IPS DF 6.9 (cell line): ENCODE data around the gene CNTNAP2.

ENCODE experiments used
- DNase-seq: peaks from one replicate; pipeline ENCODE4 v3.0.0-alpha.2; 2013; ENCODE audit warnings: low read depth, low spot score
- H3K27ac ChIP-seq: one replicate; pipeline ENCODE4 v1.5.1; 2013; ENCODE audit warnings: low read length, control low read depth
- H3K27me3 ChIP-seq: 2 replicates; pipeline ENCODE4 v1.6.1; 2013; ENCODE audit warnings: mild to moderate bottlenecking, low read length; ENCODE audit not compliant: control insufficient read depth, insufficient read depth
- H3K36me3 ChIP-seq: 2 replicates; pipeline ENCODE4 v1.6.1; 2013; ENCODE audit warnings: low read length; ENCODE audit not compliant: control insufficient read depth, insufficient read depth
- H3K4me1 ChIP-seq: 2 replicates; pipeline ENCODE4 v1.6.1; 2013; ENCODE audit warnings: low read length; ENCODE audit not compliant: control insufficient read depth, insufficient read depth
- H3K4me3 ChIP-seq: 2 replicates; pipeline ENCODE4 v1.5.1; 2013; ENCODE audit warnings: mild to moderate bottlenecking, low read length
- H3K9me3 ChIP-seq: 2 replicates; pipeline ENCODE4 v1.6.1; 2013; ENCODE audit warnings: low read length, inconsistent platforms; ENCODE audit not compliant: control insufficient read depth, insufficient read depth
- WGBS: extraction: QIAGEN DNeasy Blood & Tissue Kit; methylation state at CpG from one replicate; pipeline ENCODE4 v1.1.7; 2013; ENCODE audit warnings: mixed read lengths, missing lambda C conversion rate; ENCODE audit not compliant: insufficient read length, insufficient coverage; 5-methylcytosine and 5-hydroxymethylcytosine counted together

The CNTNAP2 gene

DNA sequence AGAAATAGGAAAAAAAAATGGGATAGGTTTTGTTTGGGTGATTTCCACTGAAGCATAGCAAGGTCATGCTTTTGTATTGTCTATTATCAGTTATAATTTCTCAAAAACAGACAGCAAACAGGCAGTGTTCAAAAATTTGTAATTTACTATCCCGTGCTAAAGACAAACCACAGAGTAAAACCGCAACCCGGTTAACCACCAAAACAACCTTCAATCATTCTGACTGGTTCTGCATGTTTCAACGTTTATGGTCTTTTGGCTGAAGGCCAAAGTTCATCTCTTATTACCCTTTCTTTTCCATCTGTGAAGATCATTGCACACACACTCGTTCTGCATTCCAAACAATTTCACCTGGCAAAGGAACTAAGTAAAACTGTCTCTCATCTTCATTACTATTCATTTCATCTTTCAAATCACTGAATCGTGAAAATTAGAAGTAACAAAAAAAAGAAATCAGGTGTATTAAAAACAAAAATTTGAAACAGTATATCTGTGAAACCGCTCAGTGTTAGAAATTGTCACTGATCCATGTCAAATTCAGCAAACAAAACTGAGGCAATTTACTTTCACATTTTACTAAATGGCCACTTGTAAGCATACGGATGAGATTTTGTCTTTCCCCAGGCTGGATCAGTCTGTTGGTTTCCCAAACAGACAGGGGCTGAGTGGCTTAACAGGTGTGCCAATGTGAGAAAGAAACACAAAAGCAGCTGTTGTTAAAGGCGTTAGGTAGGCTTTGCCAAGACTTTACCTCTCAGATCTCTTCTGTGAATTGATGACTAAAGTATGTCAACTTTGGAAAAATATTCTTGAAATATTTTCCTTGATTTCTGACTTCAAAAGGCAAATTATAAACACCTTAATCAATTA is 539.6 kb downstream of the CNTNAP2 start:
- H3K9me3 ChIP-seq = no peaks in the 10 kb centered on the region
- H3K27ac ChIP-seq = no peak overlapping the region
- H3K36me3 ChIP-seq = no peaks in the 10 kb centered on the region
- H3K27me3 ChIP-seq = no peaks in the 10 kb centered on the region
- H3K4me3 ChIP-seq = no peak overlapping the region
- peaks cover 1% of the 10 kb centered on the region; the same call in 1 of the 2 replicates for H3K4me1 ChIP-seq
- DNase-seq = no peak
- WGBS = no CpG with 5 or more reads among the region's 9 CpGs

DNA sequence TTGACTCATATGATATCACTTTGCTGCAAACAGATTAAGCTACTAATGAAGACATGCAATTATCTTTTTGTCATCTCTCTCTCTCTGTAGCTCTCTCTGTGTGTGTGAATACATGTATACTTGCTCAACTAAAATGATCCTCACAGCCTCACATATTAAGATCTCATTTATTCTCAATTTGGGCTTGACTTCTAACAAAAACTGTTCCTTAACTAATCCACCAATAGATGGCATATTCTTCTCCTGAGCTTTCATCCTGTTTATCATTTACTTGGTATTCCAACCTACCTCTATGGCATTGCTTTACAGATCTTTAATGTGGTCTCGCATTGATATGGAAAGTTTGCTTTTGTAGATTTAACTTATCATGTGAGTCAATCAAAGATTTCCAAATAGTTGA is 540.4 kb downstream of the CNTNAP2 start:
- H3K36me3 ChIP-seq = no peaks in the 10 kb centered on the region
- no peaks in the 10 kb centered on the region for H3K27me3 ChIP-seq
- H3K27ac ChIP-seq = no peak overlapping the region
- H3K4me1 ChIP-seq = peaks cover 1% of the 10 kb centered on the region; the same call in 1 of the 2 replicates
- H3K9me3 ChIP-seq = no peaks in the 10 kb centered on the region
- no peak for DNase-seq
- no peak overlapping the region for H3K4me3 ChIP-seq
- no CpG with 5 or more reads among the region's 1 CpG for WGBS

- no peak for DNase-seq
- Histone ChIP-seq H3K27ac (no peak overlapping the region), H3K4me3 (no peak overlapping the region), H3K36me3 (no peaks in the 10 kb centered on the region), H3K4me1 (peaks cover 1% of the 10 kb centered on the region; the same call in 1 of the 2 replicates), H3K9me3 (no peaks in the 10 kb centered on the region), H3K27me3 (no peaks in the 10 kb centered on the region)
- WGBS = no CpG with 5 or more reads among the region's 4 CpGs
Measured at GRCh38 chr7:146658604-146659003, 542.0 kb downstream of the CNTNAP2 start.

GRCh38 chr7:146659732-146660131 is 543.1 kb downstream of the CNTNAP2 start:
- no peak overlapping the region for H3K27ac ChIP-seq
- no peaks in the 10 kb centered on the region for H3K9me3 ChIP-seq
- DNase-seq = no peak
- H3K27me3 ChIP-seq = no peaks in the 10 kb centered on the region
- no CpG with 5 or more reads among the region's 3 CpGs for WGBS
- H3K36me3 ChIP-seq = no peaks in the 10 kb centered on the region
- H3K4me1 ChIP-seq = no peaks in the 10 kb centered on the region
- no peak overlapping the region for H3K4me3 ChIP-seq

DNA sequence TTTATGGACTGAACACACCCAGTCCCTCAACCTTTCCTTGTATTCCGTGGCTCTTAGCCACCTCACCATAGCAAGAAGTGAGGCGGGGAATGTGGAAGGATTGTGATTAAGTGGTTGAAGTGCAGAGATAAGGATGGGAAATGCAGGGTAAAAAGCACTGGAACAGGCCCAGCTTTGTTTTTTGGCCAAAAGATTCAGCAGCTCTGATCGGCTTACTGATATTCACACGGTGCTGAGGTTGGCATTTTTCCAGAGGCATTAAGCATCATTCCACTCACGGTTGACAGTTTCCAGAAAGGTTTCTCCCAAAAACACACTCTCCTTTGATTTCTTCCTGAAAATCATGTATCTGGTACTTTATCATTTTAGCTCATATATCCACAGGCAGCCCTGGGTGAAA is 544.2 kb downstream of the CNTNAP2 start:
- Histone ChIP-seq H3K4me1 (no peaks in the 10 kb centered on the region), H3K9me3 (no peaks in the 10 kb centered on the region), H3K36me3 (no peaks in the 10 kb centered on the region), H3K4me3 (no peak overlapping the region), H3K27me3 (no peaks in the 10 kb centered on the region), H3K27ac (no peak overlapping the region)
- 100% methylated on average over 1 of the region's 5 CpGs for WGBS
- DNase-seq = no peak

DNA sequence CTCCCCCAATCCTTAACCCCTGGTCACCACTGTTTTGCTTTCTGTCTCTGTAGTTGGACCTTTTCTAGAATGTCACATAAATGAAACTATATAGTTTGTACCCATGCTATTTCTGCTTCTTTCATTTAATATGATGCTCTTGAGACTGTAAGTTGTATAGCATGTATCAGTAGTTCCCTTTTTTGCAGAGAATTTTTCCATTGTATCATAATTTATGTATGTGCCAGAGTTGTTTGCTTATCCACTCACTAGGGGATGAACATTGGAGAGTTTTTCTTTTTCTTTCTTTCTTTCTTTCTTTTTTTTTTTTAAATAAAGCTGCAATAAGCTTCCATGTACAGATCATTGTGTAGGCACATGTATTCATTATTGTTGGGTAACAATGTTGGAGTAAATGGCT is 544.8 kb downstream of the CNTNAP2 start:
- no peak for DNase-seq
- Histone ChIP-seq H3K4me1 (no peaks in the 10 kb centered on the region), H3K9me3 (no peaks in the 10 kb centered on the region), H3K27me3 (no peaks in the 10 kb centered on the region), H3K36me3 (no peaks in the 10 kb centered on the region), H3K4me3 (no peak overlapping the region), H3K27ac (no peak overlapping the region)

- DNase-seq = no peak
- WGBS = no CpG with 5 or more reads among the region's 12 CpGs
- no peak overlapping the region for H3K4me3 ChIP-seq
Measured at GRCh38 chr7:146661929-146662328, 545.3 kb downstream of the CNTNAP2 start.

DNA sequence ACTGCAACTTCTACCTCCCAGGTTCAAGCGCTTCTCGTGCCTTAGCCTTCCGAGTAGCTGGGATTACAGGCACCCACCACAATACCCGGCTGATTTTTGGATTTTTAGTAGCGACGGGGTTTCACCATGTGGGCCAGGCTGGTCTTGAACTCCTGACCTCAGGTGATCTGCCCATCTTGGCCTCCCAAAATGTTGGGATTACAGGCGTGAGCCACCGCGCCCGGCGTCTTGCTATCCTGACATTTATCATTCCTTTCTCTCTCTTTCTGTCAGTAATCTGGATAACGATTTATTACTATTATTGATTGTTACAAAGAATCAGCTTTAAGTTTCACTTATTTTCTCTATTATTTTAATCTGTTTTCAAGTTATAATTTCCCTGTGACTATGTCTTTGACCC is 548.4 kb downstream of the CNTNAP2 start:
- Histone ChIP-seq H3K4me1 (no peaks in the 10 kb centered on the region), H3K27me3 (no peaks in the 10 kb centered on the region), H3K27ac (no peak overlapping the region), H3K4me3 (no peak overlapping the region), H3K9me3 (no peaks in the 10 kb centered on the region), H3K36me3 (no peaks in the 10 kb centered on the region)
- DNase-seq = no peak
- WGBS = no CpG with 5 or more reads among the region's 12 CpGs

More at GRCh38 chr7:146661929-146662328, 545.3 kb downstream of the CNTNAP2 start:
- Histone ChIP-seq H3K27ac (no peak overlapping the region), H3K9me3 (no peaks in the 10 kb centered on the region), H3K36me3 (no peaks in the 10 kb centered on the region), H3K27me3 (no peaks in the 10 kb centered on the region), H3K4me1 (no peaks in the 10 kb centered on the region)

DNA sequence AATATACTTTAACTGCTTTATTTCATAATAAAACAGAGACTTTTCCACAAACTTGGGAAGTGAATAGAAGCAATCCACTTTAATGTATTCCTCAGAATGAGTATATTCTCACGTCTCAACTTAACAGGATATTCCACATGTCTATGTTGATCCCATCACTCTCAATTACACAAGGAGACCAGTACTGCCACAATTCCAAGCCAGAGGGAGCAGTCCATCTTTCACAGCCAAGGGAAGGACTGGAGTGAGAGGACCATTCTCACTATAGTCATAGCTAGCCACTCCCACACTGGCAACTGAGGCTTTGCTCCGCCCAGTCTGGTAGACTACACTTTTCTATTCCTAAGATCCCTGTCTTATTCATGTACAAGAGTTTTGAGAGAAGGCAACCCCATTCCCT is 553.9 kb downstream of the CNTNAP2 start:
- H3K9me3 ChIP-seq = no peaks in the 10 kb centered on the region
- H3K27me3 ChIP-seq = no peaks in the 10 kb centered on the region
- no peak overlapping the region for H3K27ac ChIP-seq
- DNase-seq = no peak
- no peaks in the 10 kb centered on the region for H3K4me1 ChIP-seq
- no peaks in the 10 kb centered on the region for H3K36me3 ChIP-seq
- WGBS = no CpG with 5 or more reads among the region's 2 CpGs
- no peak overlapping the region for H3K4me3 ChIP-seq

GRCh38 chr7:146681487-146681886 is 564.9 kb downstream of the CNTNAP2 start:
- DNase-seq = no peak
- Histone ChIP-seq H3K36me3 (no peaks in the 10 kb centered on the region), H3K4me1 (no peaks in the 10 kb centered on the region), H3K9me3 (no peaks in the 10 kb centered on the region), H3K27ac (no peak overlapping the region), H3K4me3 (no peak overlapping the region), H3K27me3 (no peaks in the 10 kb centered on the region)

DNA sequence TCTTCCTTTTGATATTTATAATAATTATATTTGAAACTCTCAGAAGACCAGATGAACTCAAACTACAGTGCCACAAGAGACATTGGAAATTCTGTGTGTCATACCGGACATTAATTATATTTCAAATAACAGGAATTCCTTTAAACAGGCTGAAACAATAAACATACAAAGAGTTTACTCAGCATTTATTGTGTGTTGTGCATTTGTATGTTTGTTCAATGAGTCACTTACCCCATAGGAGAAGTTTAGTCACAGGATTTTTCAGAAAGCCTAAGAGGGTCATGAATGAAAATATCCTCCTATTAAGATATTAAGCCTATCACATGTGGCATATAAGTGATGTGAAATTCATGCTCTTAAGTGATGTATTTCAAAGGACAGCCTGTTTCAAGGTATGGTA is 566.8 kb downstream of the CNTNAP2 start:
- no peaks in the 10 kb centered on the region for H3K4me1 ChIP-seq
- H3K27me3 ChIP-seq = no peaks in the 10 kb centered on the region
- H3K27ac ChIP-seq = no peak overlapping the region
- no peaks in the 10 kb centered on the region for H3K9me3 ChIP-seq
- DNase-seq = no peak
- no peak overlapping the region for H3K4me3 ChIP-seq
- H3K36me3 ChIP-seq = no peaks in the 10 kb centered on the region
- no CpG with 5 or more reads among the region's 1 CpG for whole genome bisulfite sequencing
